Inflammatory macrophage (primary cell): Measurements from ENCODE around the gene PRKCZ.

Experiments used
- DNase-seq, 2 donors: peaks; one replicate each; pipeline ENCODE4 v3.0.0-alpha.2; 2020 to 2022

PRKCZ gene

DNA sequence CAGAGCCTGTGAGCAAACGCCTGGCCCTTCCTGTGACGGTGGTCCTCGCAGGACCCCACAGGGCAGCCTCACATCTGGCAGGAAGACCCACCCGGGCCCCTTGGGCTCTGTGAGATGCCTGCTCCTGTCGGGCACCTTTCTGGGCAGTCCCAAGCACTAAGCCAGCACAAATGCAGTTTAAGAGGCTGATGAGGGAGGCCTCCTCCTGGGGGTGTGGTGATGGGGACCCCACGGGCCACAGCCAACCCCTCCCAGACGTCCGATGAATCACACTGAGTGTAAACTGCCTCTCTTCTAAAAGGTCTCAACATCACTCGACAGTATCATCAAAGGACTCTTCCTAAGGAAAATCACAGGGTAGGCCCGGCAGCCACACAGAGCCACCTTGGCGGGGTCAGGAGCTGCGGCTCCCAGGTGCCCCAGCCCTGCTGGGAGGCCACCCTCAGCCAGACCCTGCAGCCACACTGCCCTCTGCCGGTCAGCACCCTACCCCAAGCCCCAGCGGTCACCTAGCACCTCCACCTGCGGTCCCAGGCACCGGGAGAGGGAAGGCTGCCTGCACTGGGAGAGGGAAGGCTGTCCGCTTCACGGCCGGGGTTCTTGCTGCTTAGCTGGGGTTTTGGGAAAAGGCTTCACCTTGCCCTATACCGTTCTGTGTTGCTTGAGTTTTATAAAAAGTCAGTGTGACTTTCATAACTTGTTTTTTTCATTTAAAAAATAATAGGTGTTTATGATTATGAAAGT, 3.9 kb upstream of the PRKCZ start:
- DNase-seq: peak; percentile 6 to 32

DNA sequence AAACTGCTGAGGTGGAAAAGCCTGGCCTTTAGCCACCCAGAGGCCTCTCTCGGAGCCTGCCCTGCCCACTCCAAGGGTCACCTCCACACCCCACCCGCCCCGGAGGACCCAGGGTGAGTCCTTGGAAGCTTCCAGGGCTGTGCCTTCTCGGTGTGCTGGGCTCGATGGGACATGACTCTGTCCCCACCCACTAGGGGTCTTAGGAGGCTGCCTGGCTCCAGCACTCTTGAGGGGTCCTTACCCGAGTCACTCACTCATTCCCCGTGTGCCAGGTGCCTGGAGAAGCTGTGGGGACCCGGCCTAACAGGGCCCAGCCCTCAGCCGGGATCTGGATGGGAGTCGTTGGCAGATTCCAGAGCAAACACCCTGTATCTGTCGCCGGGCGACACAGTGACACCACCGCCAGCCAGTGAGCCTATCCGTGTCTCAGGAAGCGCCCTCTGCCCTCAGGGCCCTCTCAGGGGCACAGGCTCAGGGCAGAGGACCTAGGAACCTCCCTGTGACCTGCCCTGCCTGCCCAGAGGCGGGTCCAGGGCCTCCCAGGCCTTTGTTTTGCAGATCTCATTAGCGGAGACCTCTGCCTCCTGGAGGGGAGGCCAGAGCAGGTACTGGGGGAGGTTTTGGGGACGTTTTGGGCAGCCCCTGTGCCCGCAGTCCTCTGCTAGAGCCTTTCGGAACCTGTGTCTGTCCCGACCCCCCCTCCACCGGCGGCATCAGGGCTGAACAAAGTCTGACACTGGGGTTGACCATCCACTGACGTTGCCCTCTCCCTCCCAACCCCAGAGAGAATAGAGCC, 3.1 kb upstream of the PRKCZ start:
- DNase-seq: no peak

DNA sequence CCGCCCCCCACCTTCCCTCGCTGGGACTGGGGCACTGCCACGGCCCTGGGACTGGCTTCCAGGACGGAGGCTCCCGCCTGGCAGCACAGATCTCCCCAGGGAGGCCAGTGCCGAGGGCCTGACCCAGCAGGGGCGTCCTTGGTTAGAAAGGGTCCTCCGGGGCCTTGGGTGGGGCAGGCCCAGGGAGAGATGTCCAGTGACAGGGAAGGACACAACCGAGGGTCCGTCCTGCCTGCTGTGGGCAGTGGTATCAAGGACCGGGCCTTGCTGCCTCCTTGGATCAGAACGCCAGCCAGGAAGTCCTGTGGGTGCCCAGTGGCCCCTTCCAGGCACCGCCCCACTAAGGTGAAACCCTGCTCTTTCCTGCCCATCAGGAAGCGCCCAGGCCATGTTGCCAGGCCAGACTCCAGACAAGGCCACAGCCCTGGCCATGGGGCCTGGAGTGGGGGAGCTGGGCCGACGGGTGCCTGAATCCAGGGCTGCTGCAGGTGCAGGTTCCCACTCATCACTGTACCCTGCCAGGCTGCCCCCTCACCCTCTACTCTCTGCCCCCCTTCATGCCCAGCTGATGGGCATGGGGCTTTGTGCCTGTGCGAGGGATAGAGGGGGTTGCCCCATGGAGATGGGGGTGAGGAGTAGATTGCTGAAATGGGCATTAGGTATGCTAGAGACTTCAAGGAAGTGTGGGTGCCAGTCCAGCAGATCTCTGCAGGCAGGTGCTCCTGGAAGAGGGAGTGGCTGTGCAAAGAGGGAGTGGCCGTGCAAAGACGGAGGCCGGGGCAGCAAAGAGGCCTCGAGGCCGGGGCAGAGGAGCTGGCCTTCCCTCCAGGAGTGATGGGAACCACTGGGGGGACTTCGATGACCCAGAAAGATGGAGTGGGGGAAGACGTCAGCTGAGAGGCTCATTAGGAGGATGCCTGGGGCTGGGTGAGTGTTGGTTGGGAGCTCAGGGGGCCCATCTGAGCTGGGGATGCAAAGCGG, 2.2 kb upstream of the PRKCZ start:
- DNase-seq: no peak

DNA sequence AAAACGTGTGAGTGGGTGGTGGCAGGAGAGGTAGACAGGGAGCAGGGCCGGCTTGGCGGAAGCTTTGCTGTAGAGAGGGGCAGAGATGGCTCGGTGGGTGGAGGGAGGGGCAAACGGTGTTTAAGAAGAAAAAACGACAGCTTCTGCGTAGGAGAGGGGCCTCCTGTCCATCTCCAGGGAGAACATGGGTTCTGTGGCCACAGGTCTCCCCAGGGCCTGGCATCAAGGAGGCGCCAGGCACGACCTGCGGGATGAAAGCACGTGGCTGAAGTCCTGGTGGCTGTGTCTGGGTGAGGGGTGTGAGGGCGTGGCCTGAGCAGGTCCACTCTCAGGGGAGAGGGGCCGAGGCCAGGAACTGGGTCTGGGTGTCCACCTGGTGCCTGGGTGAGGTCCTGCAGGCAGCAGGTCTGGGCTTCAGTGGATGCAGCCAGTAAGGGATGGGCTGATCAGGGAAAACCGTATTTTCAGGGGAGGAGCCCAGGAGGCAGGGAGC, 940 bp upstream of the PRKCZ start:
- DNase-seq: no peak

DNA sequence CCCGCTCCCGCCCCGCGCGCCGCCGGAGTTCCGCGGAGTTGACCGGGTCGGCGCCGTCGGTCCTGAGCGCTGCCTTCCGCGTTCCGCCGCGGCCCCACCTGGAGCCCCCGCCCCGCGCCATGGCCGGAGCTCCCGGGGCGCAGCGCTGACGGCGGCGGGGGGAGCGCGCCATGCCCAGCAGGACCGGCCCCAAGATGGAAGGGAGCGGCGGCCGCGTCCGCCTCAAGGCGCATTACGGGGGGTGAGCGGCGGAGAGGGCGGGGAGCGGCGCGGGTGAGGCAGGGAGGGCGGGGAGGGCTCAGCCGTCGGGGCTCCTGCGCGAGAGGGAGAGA, 216 bp downstream of the PRKCZ start:
- DNase-seq: no peak

DNA sequence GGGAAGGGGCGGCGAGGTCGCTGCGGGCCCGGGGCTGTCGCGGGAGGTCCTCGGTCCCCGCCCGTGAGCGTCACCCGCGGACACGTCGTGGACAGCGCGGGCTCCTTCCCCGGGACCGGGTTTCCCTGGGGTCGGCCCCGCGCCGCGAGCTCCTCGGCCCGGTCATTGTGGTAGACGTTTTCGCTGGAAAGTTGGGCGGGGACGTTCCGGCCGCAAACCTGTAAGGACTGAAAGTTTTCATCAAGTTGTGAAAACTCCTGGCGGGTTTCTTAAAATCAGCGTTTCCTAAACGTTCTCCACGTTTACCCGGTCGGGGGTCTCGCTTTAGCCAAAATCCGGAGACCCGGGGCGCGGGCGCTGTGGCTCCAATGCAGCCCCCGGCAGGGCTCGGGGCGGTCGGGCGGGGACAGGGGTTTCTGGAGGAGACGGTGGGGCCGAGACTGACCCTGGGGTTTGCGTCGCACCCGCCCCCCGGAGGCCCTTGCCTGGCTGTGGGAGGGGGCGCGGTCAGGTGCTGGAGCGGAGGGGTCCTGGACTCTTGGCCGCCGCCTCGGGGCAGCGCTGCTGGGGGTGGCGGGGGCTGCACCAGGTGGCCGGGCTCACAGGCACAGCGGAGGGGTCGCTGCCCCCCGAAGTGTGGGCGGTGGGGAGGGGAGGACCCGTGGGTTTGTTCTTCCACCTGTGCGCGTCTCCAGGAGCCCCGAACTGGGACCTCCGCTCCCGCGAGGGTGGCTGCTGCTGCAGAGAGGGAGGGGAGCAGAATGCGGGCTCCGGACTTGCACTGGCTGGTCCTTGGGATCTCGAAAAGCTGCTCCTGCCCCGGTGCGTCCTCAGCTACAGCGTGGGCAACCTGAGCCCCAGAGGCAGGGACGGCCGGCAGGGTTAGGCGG, 827 bp downstream of the PRKCZ start:
- no peak for DNase-seq

DNA sequence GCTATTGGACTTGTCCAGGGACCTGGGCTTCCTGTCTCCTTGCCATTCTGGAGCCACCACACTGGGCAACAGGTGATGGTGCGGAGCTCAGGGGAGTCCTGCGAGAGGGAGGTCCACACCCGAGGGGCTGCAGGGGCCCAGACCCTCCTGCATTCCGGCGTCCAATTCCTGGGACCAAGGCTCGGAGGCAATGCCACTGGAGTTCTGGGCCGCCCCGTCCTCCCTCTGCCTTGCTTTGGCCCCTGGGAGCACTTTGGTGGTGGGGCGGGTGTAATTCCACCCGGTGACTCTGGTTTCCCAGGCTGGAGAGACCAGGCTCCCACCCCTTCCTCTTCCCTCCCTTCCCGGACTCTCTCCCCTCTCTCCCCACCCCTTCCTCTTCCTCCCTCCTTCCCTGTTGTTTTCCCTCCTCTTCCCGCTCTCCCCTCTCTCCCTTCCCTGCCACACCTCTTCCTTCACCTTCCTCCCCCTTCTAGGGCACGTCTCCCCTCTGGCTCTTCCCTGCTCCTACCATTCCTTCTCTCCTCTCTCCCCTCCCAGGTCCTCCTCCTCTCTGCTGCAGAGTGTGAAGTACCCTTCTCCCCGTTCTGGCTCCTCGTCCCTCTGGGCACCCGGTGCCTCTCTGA, 2.0 kb downstream of the PRKCZ start:
- no peak for DNase-seq

DNA sequence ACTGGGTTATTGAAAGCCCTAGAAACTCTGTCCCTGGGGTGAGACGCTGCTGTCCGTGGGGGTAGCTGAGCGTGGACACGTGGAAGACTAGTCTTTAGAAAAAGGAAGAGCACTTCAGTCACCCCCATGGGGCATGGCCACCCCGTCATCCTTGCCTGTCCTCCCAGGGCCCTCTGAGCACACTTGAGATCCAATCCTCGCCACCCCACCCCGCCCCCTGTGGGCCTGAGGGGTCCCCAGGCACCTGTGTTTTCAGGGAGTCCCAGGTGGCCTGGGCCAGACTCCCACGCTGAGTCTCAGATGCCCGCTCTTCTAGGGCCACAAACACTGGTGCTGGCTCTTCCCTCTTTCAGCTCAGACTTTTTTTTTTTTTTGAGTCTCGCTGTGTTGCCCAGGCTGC, 2.5 kb downstream of the PRKCZ start:
- DNase-seq: no peak

DNA sequence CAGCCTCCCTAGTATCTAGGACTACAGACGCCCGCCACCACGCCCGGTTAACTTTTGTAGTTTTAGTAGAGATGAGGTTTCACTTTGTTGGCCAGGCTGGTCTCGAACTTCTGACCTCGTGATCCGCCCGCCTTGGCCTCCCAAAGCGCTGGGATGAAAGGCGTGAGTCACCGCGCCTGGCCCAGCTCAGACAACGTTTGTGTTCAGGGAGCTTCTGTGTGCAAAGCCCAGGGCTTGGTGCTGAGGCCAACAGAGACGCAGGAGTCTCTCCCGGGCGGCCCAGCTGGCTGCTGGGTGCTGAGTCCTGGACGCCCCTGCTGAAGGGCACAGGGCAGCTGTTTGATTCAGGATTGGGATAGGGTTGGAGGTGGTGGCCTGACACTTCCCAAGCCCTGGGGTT, 3.0 kb downstream of the PRKCZ start:
- DNase-seq: no peak

DNA sequence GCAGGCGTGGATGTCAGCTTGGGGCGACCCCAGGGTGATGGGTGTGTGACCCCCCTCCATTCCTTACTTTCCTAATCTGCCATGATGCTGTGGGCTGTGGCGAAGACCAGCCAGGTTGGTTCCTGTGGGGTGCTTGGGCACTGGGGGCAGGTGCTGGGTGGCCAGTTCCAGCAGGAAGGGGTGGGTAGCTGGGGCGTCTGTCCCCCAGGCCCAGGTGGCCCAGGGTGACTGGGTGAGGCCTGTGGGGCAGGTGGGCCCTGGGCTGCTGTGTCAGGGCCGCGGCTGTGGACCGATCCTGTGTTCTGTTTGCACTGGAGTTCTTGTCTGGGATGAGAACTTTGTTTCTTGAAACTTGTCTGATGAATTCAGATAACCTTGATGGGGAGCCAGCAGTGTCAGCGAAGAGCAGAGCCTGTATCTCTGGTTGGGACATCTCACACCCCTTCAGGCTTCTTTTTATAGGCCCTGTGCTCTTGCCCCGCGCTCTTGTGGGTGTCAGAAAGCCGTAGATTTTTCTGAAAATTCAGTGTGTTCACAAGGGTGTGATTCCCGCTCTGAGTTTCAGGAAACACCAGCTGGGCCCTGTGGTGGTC, 3.7 kb downstream of the PRKCZ start:
- DNase-seq: no peak

DNA sequence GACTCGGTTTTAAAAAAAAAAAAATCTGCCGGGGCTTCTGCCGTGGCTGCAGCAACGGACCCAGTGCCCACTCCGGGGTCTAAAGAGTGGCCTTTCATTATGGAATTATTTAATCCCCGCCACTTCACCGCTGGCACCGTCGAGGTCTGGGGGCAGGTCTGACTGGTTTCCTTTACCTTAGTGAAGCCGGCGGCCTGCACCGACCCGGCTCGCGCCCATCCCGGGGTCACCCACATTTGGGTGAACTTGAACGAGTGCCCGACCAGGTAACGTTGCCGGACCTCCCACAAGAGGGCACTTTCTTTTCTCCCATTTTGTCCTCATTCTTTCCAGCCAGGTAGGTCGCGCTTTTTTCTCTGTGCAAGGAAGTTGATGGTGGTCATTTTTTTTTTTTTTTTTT, 4.3 kb downstream of the PRKCZ start:
- no peak for DNase-seq

DNA sequence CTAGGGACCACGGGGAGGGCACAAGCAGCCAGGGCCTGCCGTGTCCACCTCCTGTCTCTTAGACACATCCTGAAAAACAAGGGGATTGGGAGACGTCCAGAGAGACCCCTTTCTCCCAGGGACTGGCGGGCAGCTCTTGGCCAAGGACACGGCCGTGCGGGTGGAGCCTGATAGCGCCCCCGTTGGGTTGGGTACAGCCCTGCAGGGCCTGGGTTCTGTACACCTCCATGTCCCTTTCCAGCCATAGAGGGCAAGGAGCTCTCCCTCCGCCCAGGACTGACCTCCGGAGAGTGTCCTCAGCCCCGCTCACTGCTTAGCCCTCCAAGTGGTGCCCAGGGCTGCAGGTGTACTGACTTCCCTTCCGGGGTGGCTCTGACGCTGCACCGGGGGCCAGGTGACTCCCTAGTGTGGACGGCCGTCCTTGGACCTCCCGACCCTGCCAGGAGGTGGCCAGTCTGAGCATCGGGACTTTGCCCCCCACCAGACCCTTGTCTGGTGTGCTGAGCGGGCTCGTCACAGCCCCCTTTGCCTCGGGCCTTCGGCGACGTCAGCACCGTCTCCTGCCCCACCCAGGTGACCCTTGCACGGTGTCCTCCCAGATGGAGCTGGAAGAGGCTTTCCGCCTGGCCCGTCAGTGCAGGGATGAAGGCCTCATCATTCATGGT, 5.8 kb downstream of the PRKCZ start:
- no peak for DNase-seq

DNA sequence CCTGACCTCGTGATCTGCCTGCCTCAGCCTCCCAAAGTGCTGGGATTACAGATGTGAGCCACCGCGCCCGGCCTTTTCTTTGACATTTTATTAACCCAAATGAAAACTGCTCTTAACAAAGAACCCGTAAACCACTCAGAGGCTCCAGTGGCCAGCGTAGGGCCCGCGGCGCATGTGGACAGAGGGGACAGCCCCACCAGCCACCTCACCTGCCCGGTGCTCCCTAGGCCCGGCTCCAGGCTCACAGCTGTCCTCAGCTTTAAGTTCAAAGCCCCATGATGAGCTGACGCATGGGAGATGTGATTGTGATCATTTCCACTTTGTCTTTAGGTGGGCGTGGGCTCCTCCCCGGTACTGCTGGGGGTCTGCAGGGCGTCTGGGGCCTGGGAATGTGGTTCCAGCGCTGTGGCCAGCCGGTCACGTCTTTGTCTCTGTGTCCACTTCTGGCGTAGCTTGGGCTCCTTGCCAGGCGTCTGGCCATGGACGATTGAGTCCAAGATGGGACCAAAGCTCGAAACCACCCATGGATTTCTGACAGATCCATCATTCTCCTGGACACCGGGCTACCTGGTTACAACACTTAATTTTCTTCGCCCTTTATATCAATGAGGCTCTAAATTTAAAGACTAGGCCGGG, 6.9 kb downstream of the PRKCZ start:
- no peak for DNase-seq

DNA sequence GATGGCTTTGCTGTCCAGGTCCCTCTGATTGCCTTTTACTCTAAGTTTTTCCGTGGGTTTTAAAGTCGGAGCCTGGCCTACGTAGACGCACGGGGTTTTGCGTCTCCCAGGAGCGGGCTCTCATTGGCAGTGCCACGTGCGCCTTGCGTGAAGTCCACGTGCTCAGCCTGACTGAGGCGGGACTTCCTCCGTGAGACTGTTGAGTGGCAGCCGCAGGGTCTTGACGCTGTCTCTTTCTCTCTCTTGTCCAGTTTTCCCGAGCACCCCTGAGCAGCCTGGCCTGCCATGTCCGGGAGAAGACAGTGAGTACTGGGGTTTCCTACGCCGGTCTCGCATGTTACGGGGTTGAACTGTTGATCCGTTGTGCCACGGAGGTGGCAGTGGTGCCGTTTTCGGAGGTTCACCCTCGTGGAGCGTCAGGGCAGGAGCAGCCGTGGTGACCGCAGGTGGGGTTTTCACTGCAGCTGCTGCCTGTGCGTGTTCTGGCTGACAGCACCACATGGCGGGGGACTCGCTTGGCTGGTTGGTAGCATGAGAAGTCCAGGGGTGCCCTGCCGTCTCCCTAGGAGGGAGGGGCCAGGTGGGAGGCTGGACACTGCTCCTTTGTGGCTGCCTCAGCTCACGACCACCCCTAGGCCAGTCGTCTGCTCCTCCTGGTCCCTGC, 9.2 kb downstream of the PRKCZ start:
- DNase-seq: no peak

DNA sequence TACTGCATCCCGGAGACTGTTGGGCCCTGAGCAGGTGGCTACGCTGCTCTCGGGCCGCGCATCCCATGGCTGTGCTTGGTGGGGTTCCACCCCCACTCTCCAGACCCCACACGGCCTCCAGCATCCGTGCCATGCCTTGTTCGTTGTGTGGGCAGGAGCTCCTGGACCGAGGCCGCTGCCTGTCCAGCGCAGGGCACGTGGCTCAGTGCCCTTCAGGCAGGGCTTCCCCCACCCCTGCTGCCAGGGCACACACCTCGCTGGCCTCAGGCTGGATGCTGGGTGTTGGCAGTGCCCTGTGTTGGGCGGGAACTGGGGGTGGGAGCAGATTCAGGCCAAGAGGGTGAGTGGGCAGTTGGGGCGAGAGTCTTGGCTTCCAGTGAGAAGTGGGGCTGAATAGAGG, 9.9 kb downstream of the PRKCZ start:
- DNase-seq: no peak

DNA sequence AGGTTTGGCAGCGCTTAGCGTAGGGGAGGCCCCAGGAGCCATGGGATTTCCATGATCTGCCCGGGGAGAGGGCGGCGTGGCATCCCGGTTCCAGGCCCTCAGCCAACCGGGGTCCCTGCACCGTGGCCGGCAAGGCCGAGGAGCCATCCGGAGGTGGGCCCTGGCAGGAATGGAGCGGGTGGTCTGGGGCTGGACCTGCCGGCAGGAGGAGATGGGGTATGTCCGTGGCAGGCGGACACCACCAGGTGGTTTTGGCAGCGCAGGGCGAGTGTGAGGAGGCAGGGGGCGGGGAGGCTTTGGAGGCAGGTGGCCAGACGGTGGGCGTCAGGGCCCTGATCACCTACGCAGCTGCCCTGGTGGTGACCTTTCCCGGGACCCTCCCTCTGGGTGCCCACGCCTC, 10.3 kb downstream of the PRKCZ start:
- no peak for DNase-seq

DNA sequence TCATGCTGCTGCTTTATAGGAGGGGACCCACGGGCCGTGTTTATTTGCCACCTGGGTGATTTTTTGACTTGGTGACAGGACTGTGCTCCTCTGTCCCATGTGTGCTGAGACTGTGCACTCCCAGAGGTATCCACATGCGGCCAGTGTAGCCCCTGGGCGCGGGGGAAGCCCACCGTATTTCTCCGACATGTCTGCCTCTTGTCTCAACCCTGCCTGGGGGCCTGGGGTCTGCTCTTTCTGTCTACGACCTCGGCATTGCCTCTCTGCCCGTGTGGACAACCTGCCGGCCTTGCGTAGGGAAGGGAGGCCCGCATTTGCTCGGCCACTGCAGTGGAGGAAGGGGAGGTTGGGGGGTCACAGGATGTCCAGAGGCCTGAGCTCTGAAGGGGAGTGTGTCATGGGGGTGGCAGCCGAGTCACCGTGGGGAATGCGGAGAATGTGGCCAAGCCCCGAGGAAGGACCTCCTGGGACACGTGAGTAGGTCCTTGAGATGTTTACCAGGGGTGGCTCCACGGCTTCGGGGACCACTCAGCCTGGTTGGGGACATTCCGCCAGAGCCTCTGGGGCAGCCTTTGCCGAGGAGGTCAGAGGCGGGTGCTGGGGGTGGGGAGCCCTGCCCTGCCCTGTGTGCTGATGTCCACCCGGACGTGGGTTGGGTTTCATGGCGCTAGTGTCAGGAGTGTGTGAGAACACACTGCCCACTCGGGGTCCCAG, 11.0 kb downstream of the PRKCZ start:
- DNase-seq: no peak

DNA sequence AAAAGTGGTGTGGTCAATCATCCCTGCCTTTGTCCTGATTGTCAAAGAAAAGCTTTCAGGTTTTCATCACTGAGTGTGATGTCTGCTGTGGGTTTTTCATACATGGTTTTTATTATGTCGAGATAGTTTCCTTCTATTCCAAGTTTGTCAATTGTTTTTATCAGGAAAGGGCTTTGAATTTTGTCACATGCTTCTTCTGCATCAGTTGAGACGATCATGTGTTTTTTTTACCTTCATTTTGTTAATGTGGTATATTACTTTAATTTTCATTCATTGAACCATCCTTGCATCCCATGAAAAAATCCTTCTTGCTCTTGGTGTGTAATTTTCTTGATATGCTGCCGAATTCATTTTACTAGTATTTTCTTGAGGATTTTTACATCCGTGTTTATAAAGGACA, 15.5 kb downstream of the PRKCZ start:
- DNase-seq: no peak

DNA sequence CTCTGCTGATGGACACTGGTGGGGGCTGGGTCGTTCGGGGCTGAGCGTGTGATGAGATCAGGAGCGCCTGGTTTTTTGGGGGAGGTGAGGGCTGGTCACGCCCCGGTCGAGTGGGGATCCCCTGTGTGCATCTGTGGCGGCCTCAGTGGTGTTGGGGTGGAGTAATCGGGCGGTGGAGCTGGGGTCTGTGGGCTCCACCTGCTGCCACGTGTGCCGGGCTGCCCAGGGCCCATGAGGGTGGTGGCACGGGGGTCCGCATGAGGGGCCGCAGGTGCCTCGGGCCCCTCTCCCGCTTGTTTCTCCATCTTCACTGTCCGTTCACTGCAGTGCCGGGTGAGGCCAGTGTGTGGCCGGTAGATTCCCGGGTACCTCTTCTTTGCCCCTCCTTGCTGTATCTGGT, 17.2 kb downstream of the PRKCZ start:
- DNase-seq: no peak
